Loucy (cell line): ENCODE data around the gene RREB1.

Experiments
- H2AFZ ChIP-seq: fragments of 200-600 bp; sonication (generic); 2 replicates; pipeline ENCODE4 v1.6.0; 2016; ENCODE audit warnings: antibody characterized with exemption, mild to moderate bottlenecking, low read length, moderate library complexity
- H3F3A ChIP-seq: fragments of 200-600 bp; 2 replicates; pipeline ENCODE4 v1.6.0; 2016; ENCODE audit warnings: antibody characterized with exemption, low read depth, mild to moderate bottlenecking
- H3K27me3 ChIP-seq: fragments of 200-600 bp; sonication (generic); 2 replicates; pipeline ENCODE4 v1.6.1; 2014; ENCODE audit warnings: low read length, mild to moderate bottlenecking; ENCODE audit not compliant: insufficient read depth, poor library complexity, severe bottlenecking
- H3K36me3 ChIP-seq: fragments of 200-600 bp; sonication (generic); 2 replicates; pipeline ENCODE4 v1.6.1; 2016; ENCODE audit warnings: low read length; ENCODE audit not compliant: insufficient read depth
- H3K4me1 ChIP-seq: fragments of 200-600 bp; sonication (generic); 2 replicates; pipeline ENCODE4 v1.5.1; 2014; ENCODE audit warnings: low read length, mild to moderate bottlenecking; ENCODE audit not compliant: insufficient read depth, poor library complexity, severe bottlenecking
- H3K4me2 ChIP-seq: fragments of 200-600 bp; sonication (generic); 2 replicates; pipeline ENCODE4 v1.6.0; 2014; ENCODE audit warnings: antibody characterized with exemption, low read length, low read depth, mild to moderate bottlenecking; ENCODE audit not compliant: poor library complexity, severe bottlenecking
- H3K4me3 ChIP-seq: fragments of 200-600 bp; sonication (generic); 2 replicates; pipeline ENCODE4 v1.5.1; 2014; ENCODE audit warnings: low read length, mild to moderate bottlenecking, mixed read lengths; ENCODE audit not compliant: poor library complexity, severe bottlenecking
- H3K79me2 ChIP-seq: fragments of 200-600 bp; sonication (generic); 2 replicates; pipeline ENCODE4 v1.6.1; 2014; ENCODE audit warnings: low read length; ENCODE audit not compliant: insufficient read depth
- H3K9ac ChIP-seq: fragments of 200-600 bp; sonication (generic); 2 replicates; pipeline ENCODE4 v1.6.0; 2014; ENCODE audit warnings: mild to moderate bottlenecking, low read depth, low read length, moderate library complexity; ENCODE audit not compliant: poor library complexity, severe bottlenecking
- H3K9me2 ChIP-seq: fragments of 200-600 bp; sonication (generic); replicated peaks from 2 replicates; pipeline ENCODE4 v1.6.1; 2016; ENCODE audit warnings: low read depth, low read length, mixed read lengths
- H3K9me3 ChIP-seq: fragments of 200-600 bp; sonication (generic); 2 replicates; pipeline ENCODE4 v1.6.1; 2014; ENCODE audit warnings: mild to moderate bottlenecking, antibody characterized with exemption, low read length, low read depth; ENCODE audit not compliant: insufficient read depth
- H4K20me1 ChIP-seq: fragments of 200-600 bp; sonication (generic); 2 replicates; pipeline ENCODE4 v1.6.0; 2014; ENCODE audit warnings: antibody characterized with exemption, low read length, mild to moderate bottlenecking; ENCODE audit not compliant: insufficient read depth, poor library complexity, severe bottlenecking
- CTCF ChIP-seq: fragments of 200-600 bp; sonication (generic); conservative IDR thresholded peaks from 2 replicates; pipeline ENCODE4 v1.5.1; 2014; ENCODE audit warnings: mild to moderate bottlenecking, antibody characterized with exemption, low read length
- EZH2phosphoT487 ChIP-seq: fragments of 200-600 bp; IDR thresholded peaks from 2 replicates; pipeline ENCODE4 v1.6.1; 2018; ENCODE audit warnings: antibody characterized with exemption, mild to moderate bottlenecking, moderate library complexity, borderline replicate concordance

The RREB1 gene

GRCh38 chr6:7137335-7138045 lies 29.7 kb downstream of the RREB1 start:
- Histone ChIP-seq H3K4me3 (peak overlapping the region; percentile 68), H2AFZ (no peak overlapping the region), H4K20me1 (peaks cover 54% of the 10 kb centered on the region), H3K27me3 (no peaks in the 10 kb centered on the region), H3K4me2 (peak overlapping the region; percentile 84), H3K36me3 (peaks cover 3% of the 10 kb centered on the region; the same call in 1 of the 2 replicates), H3K9me2 (no peaks in the 10 kb centered on the region), H3K79me2 (peaks cover 98% of the 10 kb centered on the region), H3K9me3 (no peaks in the 10 kb centered on the region), H3K4me1 (peaks cover 44% of the 10 kb centered on the region), H3K9ac (peak overlapping the region; percentile 64), H3F3A (no peaks in the 10 kb centered on the region)
- TF ChIP-seq EZH2phosphoT487: no peak
- no peak for TF ChIP-seq CTCF

GRCh38 chr6:7138046-7138531 lies 30.3 kb downstream of the RREB1 start:
- Histone ChIP-seq H3K4me2 (peak overlapping the region; percentile 84), H3K4me3 (peak overlapping the region; percentile 68), H2AFZ (no peak overlapping the region), H3K9me2 (no peaks in the 10 kb centered on the region), H3K79me2 (peaks cover 98% of the 10 kb centered on the region), H3K4me1 (peaks cover 46% of the 10 kb centered on the region), H3K9me3 (no peaks in the 10 kb centered on the region), H4K20me1 (peaks cover 49% of the 10 kb centered on the region), H3K36me3 (peaks cover 3% of the 10 kb centered on the region; the same call in 1 of the 2 replicates), H3F3A (no peaks in the 10 kb centered on the region), H3K9ac (peak overlapping the region; percentile 64), H3K27me3 (no peaks in the 10 kb centered on the region)
- TF ChIP-seq CTCF (no peak), EZH2phosphoT487 (no peak)

GRCh38 chr6:7138921-7139358 lies 31.2 kb downstream of the RREB1 start:
- Histone ChIP-seq H3K4me1 (peaks cover 55% of the 10 kb centered on the region), H3K4me2 (no peak overlapping the region), H3K9me2 (no peaks in the 10 kb centered on the region), H3K27me3 (no peaks in the 10 kb centered on the region), H3K4me3 (no peak overlapping the region), H2AFZ (no peak overlapping the region), H3K9me3 (no peaks in the 10 kb centered on the region), H3F3A (no peaks in the 10 kb centered on the region), H3K9ac (no peak overlapping the region), H3K79me2 (peaks cover 98% of the 10 kb centered on the region), H4K20me1 (peaks cover 42% of the 10 kb centered on the region), H3K36me3 (no peaks in the 10 kb centered on the region; the same call in 1 of the 2 replicates)
- TF ChIP-seq EZH2phosphoT487: no peak
- TF ChIP-seq CTCF: no peak
